Mesendoderm (in vitro differentiated cells): ENCODE data around the gene MORN5.
A peak's percentile ranks its signal among the peaks of the same experiment; 100 is the strongest.

Source experiments
- DNase-seq: peaks from one replicate; pipeline ENCODE4 v3.0.0; 2013
- H2AK5ac ChIP-seq: 2 replicates; pipeline ENCODE4 v1.6.1; 2013; ENCODE audit warnings: low read length, inconsistent platforms
- H2BK120ac ChIP-seq: 2 replicates; pipeline ENCODE4 v1.6.1; 2013; ENCODE audit warnings: low read depth, mild to moderate bottlenecking, low read length, moderate library complexity, mixed read lengths
- H2BK15ac ChIP-seq: replicated peaks from 2 replicates; pipeline ENCODE4 v1.6.1; 2013; ENCODE audit warnings: low read depth, mild to moderate bottlenecking, moderate library complexity
- H2BK5ac ChIP-seq: 2 replicates; pipeline ENCODE4 v1.6.1; 2013; ENCODE audit warnings: low read length, inconsistent platforms
- H3K18ac ChIP-seq: 2 replicates; pipeline ENCODE4 v1.6.1; 2013; ENCODE audit warnings: mild to moderate bottlenecking, low read length, mixed read lengths
- H3K23ac ChIP-seq: one replicate; pipeline ENCODE4 v1.6.1; 2013; ENCODE audit warnings: low read length
- H3K27ac ChIP-seq: 2 replicates; pipeline ENCODE4 v1.5.1; 2013; ENCODE audit warnings: low read depth, mild to moderate bottlenecking, inconsistent platforms, low read length, moderate library complexity
- H3K27me3 ChIP-seq: 2 replicates; pipeline ENCODE4 v1.6.1; 2013; ENCODE audit warnings: low read length, control low read depth, mild to moderate bottlenecking, inconsistent platforms; ENCODE audit not compliant: insufficient read depth, poor library complexity
- H3K36me3 ChIP-seq: 2 replicates; pipeline ENCODE4 v1.6.1; 2013; ENCODE audit warnings: low read length, inconsistent platforms; ENCODE audit not compliant: control insufficient read depth, insufficient read depth
- H3K4ac ChIP-seq: one replicate; pipeline ENCODE4 v1.6.1; 2013; ENCODE audit warnings: low read depth, mild to moderate bottlenecking, low read length, moderate library complexity
- H3K4me1 ChIP-seq: 2 replicates; pipeline ENCODE4 v1.6.1; 2013; ENCODE audit warnings: low read depth, low read length, inconsistent platforms; ENCODE audit not compliant: control insufficient read depth
- H3K4me2 ChIP-seq: 2 replicates; pipeline ENCODE4 v1.6.1; 2013; ENCODE audit warnings: low read length
- H3K4me3 ChIP-seq: 2 replicates; pipeline ENCODE4 v1.5.1; 2013; ENCODE audit warnings: mild to moderate bottlenecking, low read length
- H3K56ac ChIP-seq: one replicate; pipeline ENCODE4 v1.6.1; 2013; ENCODE audit warnings: low read length
- H3K79me1 ChIP-seq: 2 replicates; pipeline ENCODE4 v1.6.1; 2013; ENCODE audit warnings: low read length, inconsistent platforms
- H3K79me2 ChIP-seq: 2 replicates; pipeline ENCODE4 v1.6.1; 2013; ENCODE audit warnings: mild to moderate bottlenecking, low read length; ENCODE audit not compliant: control insufficient read depth, insufficient read depth
- H3K9ac ChIP-seq: 2 replicates; pipeline ENCODE4 v1.6.1; 2013; ENCODE audit warnings: low read length, inconsistent platforms
- H4K5ac ChIP-seq: one replicate; pipeline ENCODE4 v1.6.1; 2013; ENCODE audit warnings: low read length
- H4K8ac ChIP-seq: one replicate; pipeline ENCODE4 v1.6.1; 2013; ENCODE audit warnings: low read depth, mild to moderate bottlenecking, control low read depth, low read length, moderate library complexity
- WGBS: extraction: QIAGEN DNeasy Blood & Tissue Kit; methylation state at CpG from one replicate; pipeline ENCODE4 v1.1.7; 2013; ENCODE audit warnings: low lambda C conversion rate, missing lambda C conversion rate; ENCODE audit not compliant: insufficient coverage; ENCODE audit errors: extremely low coverage; 5-methylcytosine and 5-hydroxymethylcytosine counted together

MORN5 gene

GRCh38 chr9:122122903-122123632 lies 36.6 kb upstream of the MORN5 start:
- Histone ChIP-seq H3K79me2 (no peaks in the 10 kb centered on the region), H3K4ac (no peak overlapping the region), H4K8ac (no peak overlapping the region), H4K5ac (no peak overlapping the region), H3K27me3 (no peaks in the 10 kb centered on the region), H3K23ac (no peak overlapping the region), H2AK5ac (no peak overlapping the region), H3K56ac (no peak overlapping the region), H2BK120ac (no peak overlapping the region), H3K18ac (no peak overlapping the region), H2BK5ac (no peak overlapping the region), H3K79me1 (no peaks in the 10 kb centered on the region), H3K4me3 (no peak overlapping the region), H3K36me3 (no peaks in the 10 kb centered on the region), H3K9ac (no peak overlapping the region), H3K4me1 (no peaks in the 10 kb centered on the region), H3K27ac (no peak overlapping the region), H2BK15ac (no peak overlapping the region), H3K4me2 (no peak overlapping the region)
- DNase-seq = peak; percentile 79
- WGBS = no CpG with 5 or more reads among the region's 13 CpGs

GRCh38 chr9:122124048-122124447 lies 35.7 kb upstream of the MORN5 start:
- H3K27me3 ChIP-seq = no peaks in the 10 kb centered on the region
- H3K23ac ChIP-seq = no peak overlapping the region
- no peak overlapping the region for H4K5ac ChIP-seq
- H2AK5ac ChIP-seq = no peak overlapping the region
- H3K27ac ChIP-seq = no peak overlapping the region
- no peak overlapping the region for H3K4ac ChIP-seq
- H3K79me1 ChIP-seq = no peaks in the 10 kb centered on the region
- DNase-seq = no peak
- H2BK5ac ChIP-seq = no peak overlapping the region
- no peak overlapping the region for H3K4me2 ChIP-seq
- H3K4me1 ChIP-seq = no peaks in the 10 kb centered on the region
- no peak overlapping the region for H2BK120ac ChIP-seq
- no CpG with 5 or more reads among the region's 1 CpG for WGBS
- H3K36me3 ChIP-seq = no peaks in the 10 kb centered on the region
- no peak overlapping the region for H3K18ac ChIP-seq
- no peak overlapping the region for H2BK15ac ChIP-seq
- no peak overlapping the region for H3K4me3 ChIP-seq
- no peak overlapping the region for H3K56ac ChIP-seq
- H3K79me2 ChIP-seq = no peaks in the 10 kb centered on the region
- H4K8ac ChIP-seq = no peak overlapping the region
- H3K9ac ChIP-seq = no peak overlapping the region

GRCh38 chr9:122124528-122124927 lies 35.2 kb upstream of the MORN5 start:
- Histone ChIP-seq H3K27ac (no peak overlapping the region), H2AK5ac (no peak overlapping the region), H3K56ac (no peak overlapping the region), H3K18ac (no peak overlapping the region), H3K4me1 (no peaks in the 10 kb centered on the region), H3K36me3 (no peaks in the 10 kb centered on the region), H3K23ac (no peak overlapping the region), H3K4me2 (no peak overlapping the region), H3K4me3 (no peak overlapping the region), H3K27me3 (no peaks in the 10 kb centered on the region), H3K79me2 (no peaks in the 10 kb centered on the region), H3K4ac (no peak overlapping the region), H2BK120ac (no peak overlapping the region), H4K5ac (no peak overlapping the region), H3K79me1 (no peaks in the 10 kb centered on the region), H2BK5ac (no peak overlapping the region), H2BK15ac (no peak overlapping the region), H4K8ac (no peak overlapping the region), H3K9ac (no peak overlapping the region)
- no peak for DNase-seq
- no CpG with 5 or more reads among the region's 7 CpGs for WGBS

GRCh38 chr9:122125158-122125508 lies 34.6 kb upstream of the MORN5 start:
- H3K79me1 ChIP-seq = no peaks in the 10 kb centered on the region
- no peak overlapping the region for H2BK5ac ChIP-seq
- H3K4me1 ChIP-seq = no peaks in the 10 kb centered on the region
- H3K18ac ChIP-seq = no peak overlapping the region
- H3K79me2 ChIP-seq = no peaks in the 10 kb centered on the region
- no peak overlapping the region for H3K4me2 ChIP-seq
- H3K23ac ChIP-seq = no peak overlapping the region
- no peak overlapping the region for H2AK5ac ChIP-seq
- H4K8ac ChIP-seq = no peak overlapping the region
- no peak overlapping the region for H2BK15ac ChIP-seq
- H3K56ac ChIP-seq = no peak overlapping the region
- no peak overlapping the region for H3K9ac ChIP-seq
- no peak overlapping the region for H3K27ac ChIP-seq
- no peak overlapping the region for H3K4me3 ChIP-seq
- peak; percentile 77 for DNase-seq
- no peaks in the 10 kb centered on the region for H3K27me3 ChIP-seq
- no peak overlapping the region for H4K5ac ChIP-seq
- no peak overlapping the region for H3K4ac ChIP-seq
- H3K36me3 ChIP-seq = no peaks in the 10 kb centered on the region
- WGBS = no CpG with 5 or more reads among the region's 8 CpGs
- no peak overlapping the region for H2BK120ac ChIP-seq

DNA sequence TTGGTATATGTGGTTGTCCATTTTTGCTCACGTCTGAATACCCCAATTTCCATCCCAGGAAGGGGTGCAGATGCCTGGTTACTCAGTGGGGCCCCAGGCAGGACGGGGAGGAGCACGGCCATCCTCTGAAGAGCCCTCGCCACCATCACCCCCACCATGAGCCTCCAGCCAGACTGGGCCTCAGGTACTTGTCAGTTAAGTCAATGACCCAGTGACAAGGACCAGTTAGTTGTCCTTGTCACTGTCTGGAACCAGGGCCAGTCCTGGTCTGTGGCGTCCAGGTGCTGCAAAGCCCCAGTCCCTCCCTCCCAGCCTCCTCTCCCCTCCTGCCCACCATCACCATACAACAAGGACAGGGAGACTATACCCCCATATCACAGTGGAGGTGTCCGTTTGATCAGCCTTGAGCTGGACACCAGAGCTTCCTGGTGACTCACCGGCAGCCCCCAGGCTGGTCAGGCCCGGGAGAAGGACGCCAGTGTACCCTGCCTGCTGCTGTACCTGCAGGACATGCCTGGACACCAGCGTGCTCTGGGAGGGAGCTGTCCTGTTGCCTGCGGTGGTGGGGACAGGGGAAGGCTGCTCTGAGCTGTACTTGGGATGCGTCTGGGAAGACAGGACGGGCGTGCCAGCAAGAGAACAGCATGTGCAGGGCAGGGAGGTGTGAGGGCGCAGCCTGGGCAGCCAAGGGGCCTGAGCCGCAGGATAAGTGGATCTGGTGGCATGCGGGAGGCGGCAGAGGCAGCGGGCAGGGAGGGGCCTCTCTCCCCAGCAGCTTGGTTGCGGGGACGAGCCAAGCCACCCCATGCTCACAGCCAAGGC lies 34.0 kb upstream of the MORN5 start:
- no peak overlapping the region for H3K18ac ChIP-seq
- no peak overlapping the region for H2BK120ac ChIP-seq
- no peak overlapping the region for H3K23ac ChIP-seq
- no peak overlapping the region for H4K5ac ChIP-seq
- H3K4me1 ChIP-seq = no peaks in the 10 kb centered on the region
- no peaks in the 10 kb centered on the region for H3K36me3 ChIP-seq
- no peak overlapping the region for H2AK5ac ChIP-seq
- no peak overlapping the region for H4K8ac ChIP-seq
- no peaks in the 10 kb centered on the region for H3K27me3 ChIP-seq
- H2BK5ac ChIP-seq = no peak overlapping the region
- H3K56ac ChIP-seq = peak overlapping the region; percentile 52
- H3K9ac ChIP-seq = peak overlapping the region; percentile 0
- no peak overlapping the region for H3K27ac ChIP-seq
- H3K4me3 ChIP-seq = no peak overlapping the region
- H2BK15ac ChIP-seq = no peak overlapping the region
- WGBS = no CpG with 5 or more reads among the region's 21 CpGs
- H3K79me2 ChIP-seq = no peaks in the 10 kb centered on the region
- no peak overlapping the region for H3K4ac ChIP-seq
- peak; percentile 56 for DNase-seq
- peak overlapping the region; percentile 81 for H3K4me2 ChIP-seq
- no peaks in the 10 kb centered on the region for H3K79me1 ChIP-seq
